Panc1 (cell line): ENCODE data around the gene MITF.

Experiments
- CTCF ChIP-seq: fragments of 450-650 bp; IDR thresholded peaks from 2 replicates; pipeline ENCODE4 v1.5.1; 2017; ENCODE audit warnings: mild to moderate bottlenecking
- POLR2AphosphoS5 ChIP-seq: IDR thresholded peaks from 2 replicates; pipeline ENCODE4 v1.6.1; 2012; ENCODE audit warnings: mild to moderate bottlenecking, low read depth, low read length, moderate library complexity
- REST ChIP-seq, 2 experiments: IDR thresholded peaks; 2 replicates each; pipeline ENCODE4 v1.6.1; 2011 to 2012; ENCODE audit warnings: low read depth in 2 of 2, control low read depth in 1 of 2, low read length in 1 of 2, mild to moderate bottlenecking in 1 of 2, moderate library complexity in 1 of 2; ENCODE audit not compliant: insufficient read depth in 1 of 2
- SIN3A ChIP-seq: IDR thresholded peaks from 2 replicates; pipeline ENCODE4 v1.6.1; 2012; ENCODE audit warnings: low read depth, mild to moderate bottlenecking, low read length, moderate library complexity, borderline replicate concordance; ENCODE audit not compliant: insufficient read depth

- TF ChIP-seq CTCF (no peak), POLR2AphosphoS5 (no peak), SIN3A (no peak), REST (IDR thresholded peaks at IDR 0.05; ENCODE audit: insufficient read depth in 1 of 2, low read depth in 2 of 2, low read length in 1 of 2) (no peak)
These were observed 103.1 kb downstream of the MITF start for GRCh38 chr3:69842351-69842750.
